GM12878 (cell line): ENCODE results near the gene FGGY. TPM values are rescaled to one million over a fixed set of nuclear protein-coding genes. Genes with fewer than 3 reads are reported as not detected.

Experiments
- ATAC-seq: fragments of 200-7000 bp; cut with Tn5 transposase; 3 replicates; pipeline ENCODE4 v1.9.1; 2020; ENCODE audit warnings: mild to moderate bottlenecking, moderate library complexity
- BruUV-seq: library from RNA; stranded (reverse); fragments of 400-500 nt; replicated peaks from 2 replicates; lab custom pipeline; 2021; lab: Mats Ljungman, UMichigan
- CTCF ChIA-PET: fragments of 300-600 bp; sonication (Branson Sonifier 250); formaldehyde crosslinking; extraction: SDS; loops from one replicate; lab custom pipeline; 2021; ENCODE audit warnings: inconsistent platforms; lab: Yijun Ruan, JAX
- POLR2A ChIA-PET: fragments of 350-600 bp; formaldehyde crosslinking; extraction: SDS; loops from one replicate; lab custom pipeline; 2021; ENCODE audit warnings: inconsistent platforms; lab: Charles Lee
- RAD21 ChIA-PET: fragments of 300-600 bp; sonication (Branson Sonifier 250); formaldehyde crosslinking; loops from one replicate; lab custom pipeline; 2023; ENCODE audit warnings: antibody characterized with exemption; ENCODE audit not compliant: unreplicated experiment; lab: Charles Lee
- SMC1A ChIA-PET: fragments of 300-600 bp; sonication (Branson Sonifier 250); formaldehyde crosslinking; loops from one replicate; lab custom pipeline; 2023; ENCODE audit not compliant: unreplicated experiment, uncharacterized antibody; lab: Charles Lee
- DNase-seq: peaks from one replicate; pipeline ENCODE4 v3.0.0-alpha.2; 2011; ENCODE audit warnings: low read depth, low spot score
- FAIRE-seq: peaks from 3 replicates; lab custom pipeline; 2011; peaks lifted over from hg19 to GRCh38; lab: Jason Lieb, UNC
- H2AFZ ChIP-seq: 2 replicates; pipeline ENCODE4 v1.6.0; 2011; ENCODE audit warnings: low read depth, low read length, control low read depth; ENCODE audit not compliant: control insufficient read depth
- H3K27ac ChIP-seq: 2 replicates; pipeline ENCODE4 v1.5.1; 2011; ENCODE audit warnings: control low read depth; ENCODE audit not compliant: control insufficient read depth, insufficient read depth
- H3K27me3 ChIP-seq, 2 experiments: replicated peaks in 1 of 2; 2 replicates each; pipeline versions ENCODE4 v1.6.0 to v1.6.1; 2011; ENCODE audit warnings: low read length in 1 of 2; ENCODE audit not compliant: control insufficient read depth in 2 of 2, insufficient read depth in 2 of 2
- H3K36me3 ChIP-seq, 2 experiments: 2 replicates each; pipeline ENCODE4 v1.5.1; 2011; ENCODE audit warnings: low read length in 1 of 2; ENCODE audit not compliant: control insufficient read depth in 2 of 2, insufficient read depth in 2 of 2
- H3K4me1 ChIP-seq: 2 replicates; pipeline ENCODE4 v1.6.1; 2011; ENCODE audit warnings: mild to moderate bottlenecking, low read length, moderate library complexity, mixed read lengths; ENCODE audit not compliant: control insufficient read depth, insufficient read depth
- H3K4me2 ChIP-seq: 2 replicates; pipeline ENCODE4 v1.6.0; 2011; ENCODE audit warnings: control low read depth; ENCODE audit not compliant: control insufficient read depth, insufficient read depth
- H3K4me3 ChIP-seq: fragments of 200-600 bp; sonication (generic); 2 replicates; pipeline ENCODE4 v1.5.1; 2016
- H3K79me2 ChIP-seq: 2 replicates; pipeline ENCODE4 v1.6.0; 2011; ENCODE audit warnings: low read length; ENCODE audit not compliant: control insufficient read depth, insufficient read depth
- H3K9ac ChIP-seq: 2 replicates; pipeline ENCODE4 v1.8.0; 2011; ENCODE audit warnings: low read length, control low read depth, mixed read lengths; ENCODE audit not compliant: control insufficient read depth, insufficient read depth
- H3K9me3 ChIP-seq: replicated peaks from 3 replicates; pipeline ENCODE4 v1.5.1; 2011; ENCODE audit warnings: mild to moderate bottlenecking, low read length; ENCODE audit not compliant: control insufficient read depth, insufficient read depth
- H4K20me1 ChIP-seq: 2 replicates; pipeline ENCODE4 v1.6.0; 2011; ENCODE audit not compliant: control insufficient read depth, insufficient read depth
- CBFB ChIP-seq: IDR thresholded peaks from 2 replicates; pipeline ENCODE4 v1.6.1; 2016; ENCODE audit warnings: antibody characterized with exemption, low read depth
- CBX5 ChIP-seq: sonication (generic); IDR thresholded peaks from 2 replicates; pipeline ENCODE4 v1.6.1; 2016; ENCODE audit warnings: low read depth, moderate library complexity, mild to moderate bottlenecking, inconsistent platforms
- HDGF ChIP-seq: fragments of 450-650 bp; IDR thresholded peaks from 2 replicates; pipeline ENCODE4 v1.6.1; 2016; ENCODE audit warnings: antibody characterized with exemption
- IRF5 ChIP-seq: fragments of 450-650 bp; IDR thresholded peaks from 2 replicates; pipeline ENCODE4 v1.6.1; 2017; ENCODE audit warnings: borderline replicate concordance
- PAX5 ChIP-seq: IDR thresholded peaks from 2 replicates; pipeline ENCODE4 v1.6.1; 2011; ENCODE audit warnings: low read depth, low read length, borderline replicate concordance
- POU2F2 ChIP-seq: IDR thresholded peaks from 3 replicates; pipeline ENCODE4 v1.6.1; 2011; ENCODE audit warnings: low read depth, mild to moderate bottlenecking, low read length, borderline replicate concordance
- STAT1 ChIP-seq: fragments of 450-650 bp; conservative IDR thresholded peaks from 2 replicates; pipeline ENCODE4 v1.6.1; 2014; ENCODE audit warnings: antibody characterized with exemption, mild to moderate bottlenecking
- TCF12 ChIP-seq: IDR thresholded peaks from 2 replicates; pipeline ENCODE4 v1.6.1; 2011; ENCODE audit warnings: low read depth, mild to moderate bottlenecking, low read length
- ZNF24 ChIP-seq: fragments of 450-650 bp; IDR thresholded peaks from 2 replicates; pipeline ENCODE4 v1.6.1; 2017; ENCODE audit warnings: antibody characterized with exemption, mild to moderate bottlenecking
- WGBS: methylation state at CpG from one replicate; pipeline ENCODE4 v1.1.6; 2016; ENCODE audit warnings: low lambda C conversion rate; ENCODE audit not compliant: insufficient replicate concordance, insufficient coverage; ENCODE audit errors: missing lambda C conversion rate; 5-methylcytosine and 5-hydroxymethylcytosine counted together
- in situ Hi-C: fragments of 300-500 bp; cut with MboI; formaldehyde crosslinking; loops from 9 replicates; pipeline ENCODE4 v1.14.3; 2018; ENCODE audit warnings: mixed read lengths
- intact Hi-C: fragments of 100-400 bp; cut with micrococcal nuclease; formaldehyde crosslinking; loops from one replicate; pipeline ENCODE4 v1.14.2; 2022; ENCODE audit not compliant: unreplicated experiment
- polyA plus RNA-seq, 11 experiments: library from polyadenylated mRNA; depleted of rRNA in 4 of 11; unstranded in 6 of 11; stranded (reverse) in 5 of 11; fragments of >200 nt; fragmentation: Nextera tagmentation in 4 of 11; fragmentation: Illumina TruSeq in 1 of 11; extraction: Ambion mirVana in 4 of 11; extraction: Trizol in 1 of 11; gene quantifications; 1 replicate in 1 of 11; 2 replicates in 10 of 11; pipeline versions ENCODE4 v1.2.1 to v1.2.3, GENCODE V29; 2011 to 2016; ENCODE audit warnings: inconsistent platforms in 2 of 11, missing spikeins in 2 of 11, low read depth in 1 of 11
- total RNA-seq, 4 experiments: library from RNA; depleted of rRNA in 3 of 4; stranded (reverse); fragments of >200 nt in 3 of 4; fragmentation: Illumina TruSeq in 1 of 4; extraction: Trizol in 1 of 4; gene quantifications; 2 replicates each; pipeline versions ENCODE4 v1.2.1 to v1.2.3, GENCODE V29; 2013 to 2021

Gene FGGY
- total and polyA plus RNA-seq, 10 of the 15 experiments (the other 5 are each of a cell fraction or from before 2014, with no cell fraction given): 6.2 to 11.9 (median 7.5) TPM

- no peak for TF ChIP-seq CBX5
- no peak for TF ChIP-seq IRF5
- TF ChIP-seq ZNF24: no peak
- TF ChIP-seq STAT1: no peak
- no peak for TF ChIP-seq PAX5
- no peak for TF ChIP-seq HDGF
- no peak for TF ChIP-seq POU2F2
- TF ChIP-seq CBFB: no peak
Observed at GRCh38 chr1:59553371-59553770, 256.5 kb downstream of the FGGY start (continued).

- ChIA-PET RAD21 (no interaction called here), POLR2A (no interaction called here), SMC1A (no interaction called here), CTCF (interaction anchor here (0.9 to 2.0 kb wide), 2 partner anchors 10 to 555 kb away, joined by 3 to 6 read pairs; no protein-coding TSS in a partner anchor)
- H3K27ac ChIP-seq: no peak overlapping the region
- no peak for TF ChIP-seq TCF12
- peaks cover 2% of the 10 kb centered on the region; the same call in 2 of the 3 replicates for H3K9me3 ChIP-seq
- in situ Hi-C loops: no loop called here
- ATAC-seq (no peak), FAIRE-seq (no peak), DNase-seq (no peak)
- no peak overlapping the region for H3K4me3 ChIP-seq
- no peaks in the 10 kb centered on the region for H3K79me2 ChIP-seq
- BruUV-seq: no TSS peak
- no peak overlapping the region for H3K4me2 ChIP-seq
- no peaks in the 10 kb centered on the region for H3K27me3 ChIP-seq
- WGBS: 70% methylated on average over 8 of the region's 8 CpGs
- H3K9ac ChIP-seq: no peak overlapping the region
- H4K20me1 ChIP-seq: no peaks in the 10 kb centered on the region
- intact Hi-C loops: no loop called here
- H3K36me3 ChIP-seq: no peaks in the 10 kb centered on the region
- H3K4me1 ChIP-seq: no peaks in the 10 kb centered on the region
- H2AFZ ChIP-seq: no peak overlapping the region
Observed at GRCh38 chr1:59554011-59554663, 257.2 kb downstream of the FGGY start.
